ENCODE data around the gene SLX4IP.

- TF ChIP-seq, protein P1, sequence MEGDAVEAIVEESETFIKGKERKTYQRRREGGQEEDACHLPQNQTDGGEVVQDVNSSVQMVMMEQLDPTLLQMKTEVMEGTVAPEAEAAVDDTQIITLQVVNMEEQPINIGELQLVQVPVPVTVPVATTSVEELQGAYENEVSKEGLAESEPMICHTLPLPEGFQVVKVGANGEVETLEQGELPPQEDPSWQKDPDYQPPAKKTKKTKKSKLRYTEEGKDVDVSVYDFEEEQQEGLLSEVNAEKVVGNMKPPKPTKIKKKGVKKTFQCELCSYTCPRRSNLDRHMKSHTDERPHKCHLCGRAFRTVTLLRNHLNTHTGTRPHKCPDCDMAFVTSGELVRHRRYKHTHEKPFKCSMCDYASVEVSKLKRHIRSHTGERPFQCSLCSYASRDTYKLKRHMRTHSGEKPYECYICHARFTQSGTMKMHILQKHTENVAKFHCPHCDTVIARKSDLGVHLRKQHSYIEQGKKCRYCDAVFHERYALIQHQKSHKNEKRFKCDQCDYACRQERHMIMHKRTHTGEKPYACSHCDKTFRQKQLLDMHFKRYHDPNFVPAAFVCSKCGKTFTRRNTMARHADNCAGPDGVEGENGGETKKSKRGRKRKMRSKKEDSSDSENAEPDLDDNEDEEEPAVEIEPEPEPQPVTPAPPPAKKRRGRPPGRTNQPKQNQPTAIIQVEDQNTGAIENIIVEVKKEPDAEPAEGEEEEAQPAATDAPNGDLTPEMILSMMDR (conservative IDR thresholded peaks at IDR 0.05; ENCODE audit: low read depth, low read length): no peak
- no peak for TF ChIP-seq EZH2phosphoT487 (IDR thresholded peaks at IDR 0.05; ENCODE audit: borderline replicate concordance, low read length)
- TF ChIP-seq EZH2 (IDR thresholded peaks at IDR 0.05; ENCODE audit: low read length, unreplicated experiment): no peak
Observed at GRCh38 chr20:10495173-10495572, 60.1 kb downstream of the SLX4IP start.

All from PC-3 (cell line).